ENCODE results near the gene GJB1.
"Not testable (repeated sequence)": the region's sequence is repeated elsewhere in the genome, so short reads cannot be mapped to it uniquely, and the experiment has no call there.

GJB1 gene

GRCh38 chrX:71222929-71223328 lies at the start of gene GJB1:
GJB1 (plus strand) TSS chrX:71223224; CDS start chrX:71223708, 484 bp downstream.
- DNase-seq (ENCODE audit: extremely low spot score, insufficient read length, low read depth) = no peak
- no peak for FAIRE-seq

GRCh38 chrX:71173440-71173839 lies 49.6 kb upstream of the GJB1 start:
- no peak for DNase-seq (ENCODE audit: extremely low spot score, insufficient read length, low read depth)

GRCh38 chrX:71174795-71175194 lies 48.2 kb upstream of the GJB1 start:
- DNase-seq (ENCODE audit: extremely low spot score, insufficient read length, low read depth) (no peak), FAIRE-seq (no peak)

More at GRCh38 chrX:71173440-71173839, 49.6 kb upstream of the GJB1 start:
- FAIRE-seq = no peak

GRCh38 chrX:71175531-71175930 lies 47.5 kb upstream of the GJB1 start:
- no peak for DNase-seq (ENCODE audit: extremely low spot score, insufficient read length, low read depth)
- FAIRE-seq = no peak

GRCh38 chrX:71177327-71177726 lies 45.7 kb upstream of the GJB1 start:
- no peak for FAIRE-seq
- no peak for DNase-seq (ENCODE audit: extremely low spot score, insufficient read length, low read depth)

- peak; percentile 73 for FAIRE-seq
- DNase-seq (ENCODE audit: extremely low spot score, insufficient read length, low read depth) = no peak
These were observed 44.1 kb upstream of the GJB1 start for GRCh38 chrX:71178908-71179307.

GRCh38 chrX:71180579-71181265 lies 42.3 kb upstream of the GJB1 start:
- DNase-seq (ENCODE audit: extremely low spot score, insufficient read length, low read depth); FAIRE-seq: not testable (repeated sequence)

- FAIRE-seq (no peak), DNase-seq (ENCODE audit: extremely low spot score, insufficient read length, low read depth) (no peak)
These were observed 41.5 kb upstream of the GJB1 start for GRCh38 chrX:71181558-71181909.

- peak; percentile 42 for DNase-seq (ENCODE audit: extremely low spot score, insufficient read length, low read depth)
- peak; percentile 98 for FAIRE-seq
These were observed 40.9 kb upstream of the GJB1 start for GRCh38 chrX:71181910-71182799.

GRCh38 chrX:71182871-71183270 lies 40.2 kb upstream of the GJB1 start:
- no peak for FAIRE-seq
- no peak for DNase-seq (ENCODE audit: extremely low spot score, insufficient read length, low read depth)

- DNase-seq (ENCODE audit: extremely low spot score, insufficient read length, low read depth) (no peak), FAIRE-seq (no peak)
These were observed 39.7 kb upstream of the GJB1 start for GRCh38 chrX:71183341-71183740.

GRCh38 chrX:71184092-71184491 lies 38.9 kb upstream of the GJB1 start:
- DNase-seq (ENCODE audit: extremely low spot score, insufficient read length, low read depth) = no peak
- FAIRE-seq = no peak

GRCh38 chrX:71184803-71185495 lies 38.1 kb upstream of the GJB1 start:
- no peak for FAIRE-seq
- no peak for DNase-seq (ENCODE audit: extremely low spot score, insufficient read length, low read depth)

GRCh38 chrX:71191248-71191647 lies 31.8 kb upstream of the GJB1 start:
- FAIRE-seq (no peak), DNase-seq (ENCODE audit: extremely low spot score, insufficient read length, low read depth) (no peak)

GRCh38 chrX:71195964-71196649 lies 26.9 kb upstream of the GJB1 start:
- FAIRE-seq = peak; percentile 66
- DNase-seq (ENCODE audit: extremely low spot score, insufficient read length, low read depth) = no peak

GRCh38 chrX:71198066-71198465 lies 25.0 kb upstream of the GJB1 start:
- no peak for DNase-seq (ENCODE audit: extremely low spot score, insufficient read length, low read depth)
- peak; percentile 91 for FAIRE-seq

GRCh38 chrX:71199252-71200008 lies 23.6 kb upstream of the GJB1 start:
- no peak for DNase-seq (ENCODE audit: extremely low spot score, insufficient read length, low read depth)
- FAIRE-seq = no peak

- FAIRE-seq (no peak), DNase-seq (ENCODE audit: extremely low spot score, insufficient read length, low read depth) (no peak)
These were observed 12.2 kb upstream of the GJB1 start for GRCh38 chrX:71210816-71211215.

GRCh38 chrX:71212536-71212935 lies 10.5 kb upstream of the GJB1 start:
- DNase-seq (ENCODE audit: extremely low spot score, insufficient read length, low read depth) (no peak), FAIRE-seq (no peak)
